SK-N-MC (cell line): ENCODE data around the gene DDX4.

Experiments
- EZH2 ChIP-seq: fragments of 200-600 bp; sonication (generic); IDR thresholded peaks from one replicate; pipeline ENCODE4 v1.6.1; 2017; ENCODE audit warnings: antibody characterized with exemption
- FOXP2 ChIP-seq: optimal IDR thresholded peaks from 2 replicates; pipeline ENCODE3; 2011; ENCODE audit warnings: mild to moderate bottlenecking, moderate library complexity; ENCODE audit not compliant: insufficient read depth; ENCODE audit errors: extremely low read length, control extremely low read depth
- POLR2AphosphoS5 ChIP-seq: IDR thresholded peaks from 2 replicates; pipeline ENCODE4 v1.6.1; 2012; ENCODE audit warnings: mild to moderate bottlenecking, low read depth, low read length, borderline replicate concordance

DNA sequence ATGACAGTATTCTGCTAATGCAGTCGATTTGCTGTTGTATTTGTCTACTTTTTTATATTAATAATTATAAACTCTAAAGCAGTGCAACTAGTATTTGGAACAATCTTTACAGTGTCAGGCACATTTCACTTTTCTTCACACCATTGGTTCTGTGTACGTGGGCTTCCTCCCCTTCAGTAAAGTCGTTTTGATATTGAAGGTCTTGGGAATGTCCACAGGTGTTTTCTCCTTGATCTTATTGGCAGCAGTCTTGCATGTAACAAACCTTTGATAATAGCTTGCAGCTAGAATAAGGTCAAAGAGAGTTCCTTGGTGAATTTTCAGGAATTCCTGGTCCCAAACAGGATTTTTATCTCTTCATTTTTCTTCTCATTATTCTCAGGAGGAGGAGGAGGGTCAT lies 12.2 kb downstream of the DDX4 start:
- TF ChIP-seq FOXP2 (no peak), POLR2AphosphoS5 (no peak), EZH2 (no peak)
